Measurements from ENCODE around the gene STK17B. TPM values are rescaled to one million over a fixed set of nuclear protein-coding genes. Genes with fewer than 3 reads are reported as not detected.

STK17B gene
- total and polyA plus RNA-seq, 2 of the 8 experiments (the other 6 are each of a cell fraction or from before 2014, with no cell fraction given): 1.8 to 10.5 TPM

DNA sequence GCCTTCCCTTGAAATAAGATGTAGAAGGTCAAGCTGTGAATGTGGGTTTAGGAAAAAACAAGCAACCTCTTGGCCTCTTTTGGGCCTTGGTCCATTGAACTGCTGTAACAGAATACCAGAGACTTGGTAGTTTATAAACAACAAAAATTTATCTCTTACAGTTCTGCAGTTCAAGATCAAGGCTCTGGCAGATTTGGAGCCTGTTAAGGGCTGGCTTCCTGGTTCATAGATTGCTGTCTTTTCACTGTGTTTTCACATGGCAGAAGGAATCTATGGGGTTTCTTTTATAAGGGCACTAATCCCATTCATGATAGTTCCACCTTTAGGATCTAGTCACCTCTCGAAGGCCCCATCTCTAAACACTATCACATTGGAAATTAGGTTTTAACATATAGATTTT lies 20.2 kb upstream of the STK17B start (continued):
- no peak for TF ChIP-seq EP300 (IDR thresholded peaks at IDR 0.05; ENCODE audit: borderline replicate concordance in 1 of 2, low read depth in 2 of 2, low read length in 2 of 2)
- TF ChIP-seq, protein P1, sequence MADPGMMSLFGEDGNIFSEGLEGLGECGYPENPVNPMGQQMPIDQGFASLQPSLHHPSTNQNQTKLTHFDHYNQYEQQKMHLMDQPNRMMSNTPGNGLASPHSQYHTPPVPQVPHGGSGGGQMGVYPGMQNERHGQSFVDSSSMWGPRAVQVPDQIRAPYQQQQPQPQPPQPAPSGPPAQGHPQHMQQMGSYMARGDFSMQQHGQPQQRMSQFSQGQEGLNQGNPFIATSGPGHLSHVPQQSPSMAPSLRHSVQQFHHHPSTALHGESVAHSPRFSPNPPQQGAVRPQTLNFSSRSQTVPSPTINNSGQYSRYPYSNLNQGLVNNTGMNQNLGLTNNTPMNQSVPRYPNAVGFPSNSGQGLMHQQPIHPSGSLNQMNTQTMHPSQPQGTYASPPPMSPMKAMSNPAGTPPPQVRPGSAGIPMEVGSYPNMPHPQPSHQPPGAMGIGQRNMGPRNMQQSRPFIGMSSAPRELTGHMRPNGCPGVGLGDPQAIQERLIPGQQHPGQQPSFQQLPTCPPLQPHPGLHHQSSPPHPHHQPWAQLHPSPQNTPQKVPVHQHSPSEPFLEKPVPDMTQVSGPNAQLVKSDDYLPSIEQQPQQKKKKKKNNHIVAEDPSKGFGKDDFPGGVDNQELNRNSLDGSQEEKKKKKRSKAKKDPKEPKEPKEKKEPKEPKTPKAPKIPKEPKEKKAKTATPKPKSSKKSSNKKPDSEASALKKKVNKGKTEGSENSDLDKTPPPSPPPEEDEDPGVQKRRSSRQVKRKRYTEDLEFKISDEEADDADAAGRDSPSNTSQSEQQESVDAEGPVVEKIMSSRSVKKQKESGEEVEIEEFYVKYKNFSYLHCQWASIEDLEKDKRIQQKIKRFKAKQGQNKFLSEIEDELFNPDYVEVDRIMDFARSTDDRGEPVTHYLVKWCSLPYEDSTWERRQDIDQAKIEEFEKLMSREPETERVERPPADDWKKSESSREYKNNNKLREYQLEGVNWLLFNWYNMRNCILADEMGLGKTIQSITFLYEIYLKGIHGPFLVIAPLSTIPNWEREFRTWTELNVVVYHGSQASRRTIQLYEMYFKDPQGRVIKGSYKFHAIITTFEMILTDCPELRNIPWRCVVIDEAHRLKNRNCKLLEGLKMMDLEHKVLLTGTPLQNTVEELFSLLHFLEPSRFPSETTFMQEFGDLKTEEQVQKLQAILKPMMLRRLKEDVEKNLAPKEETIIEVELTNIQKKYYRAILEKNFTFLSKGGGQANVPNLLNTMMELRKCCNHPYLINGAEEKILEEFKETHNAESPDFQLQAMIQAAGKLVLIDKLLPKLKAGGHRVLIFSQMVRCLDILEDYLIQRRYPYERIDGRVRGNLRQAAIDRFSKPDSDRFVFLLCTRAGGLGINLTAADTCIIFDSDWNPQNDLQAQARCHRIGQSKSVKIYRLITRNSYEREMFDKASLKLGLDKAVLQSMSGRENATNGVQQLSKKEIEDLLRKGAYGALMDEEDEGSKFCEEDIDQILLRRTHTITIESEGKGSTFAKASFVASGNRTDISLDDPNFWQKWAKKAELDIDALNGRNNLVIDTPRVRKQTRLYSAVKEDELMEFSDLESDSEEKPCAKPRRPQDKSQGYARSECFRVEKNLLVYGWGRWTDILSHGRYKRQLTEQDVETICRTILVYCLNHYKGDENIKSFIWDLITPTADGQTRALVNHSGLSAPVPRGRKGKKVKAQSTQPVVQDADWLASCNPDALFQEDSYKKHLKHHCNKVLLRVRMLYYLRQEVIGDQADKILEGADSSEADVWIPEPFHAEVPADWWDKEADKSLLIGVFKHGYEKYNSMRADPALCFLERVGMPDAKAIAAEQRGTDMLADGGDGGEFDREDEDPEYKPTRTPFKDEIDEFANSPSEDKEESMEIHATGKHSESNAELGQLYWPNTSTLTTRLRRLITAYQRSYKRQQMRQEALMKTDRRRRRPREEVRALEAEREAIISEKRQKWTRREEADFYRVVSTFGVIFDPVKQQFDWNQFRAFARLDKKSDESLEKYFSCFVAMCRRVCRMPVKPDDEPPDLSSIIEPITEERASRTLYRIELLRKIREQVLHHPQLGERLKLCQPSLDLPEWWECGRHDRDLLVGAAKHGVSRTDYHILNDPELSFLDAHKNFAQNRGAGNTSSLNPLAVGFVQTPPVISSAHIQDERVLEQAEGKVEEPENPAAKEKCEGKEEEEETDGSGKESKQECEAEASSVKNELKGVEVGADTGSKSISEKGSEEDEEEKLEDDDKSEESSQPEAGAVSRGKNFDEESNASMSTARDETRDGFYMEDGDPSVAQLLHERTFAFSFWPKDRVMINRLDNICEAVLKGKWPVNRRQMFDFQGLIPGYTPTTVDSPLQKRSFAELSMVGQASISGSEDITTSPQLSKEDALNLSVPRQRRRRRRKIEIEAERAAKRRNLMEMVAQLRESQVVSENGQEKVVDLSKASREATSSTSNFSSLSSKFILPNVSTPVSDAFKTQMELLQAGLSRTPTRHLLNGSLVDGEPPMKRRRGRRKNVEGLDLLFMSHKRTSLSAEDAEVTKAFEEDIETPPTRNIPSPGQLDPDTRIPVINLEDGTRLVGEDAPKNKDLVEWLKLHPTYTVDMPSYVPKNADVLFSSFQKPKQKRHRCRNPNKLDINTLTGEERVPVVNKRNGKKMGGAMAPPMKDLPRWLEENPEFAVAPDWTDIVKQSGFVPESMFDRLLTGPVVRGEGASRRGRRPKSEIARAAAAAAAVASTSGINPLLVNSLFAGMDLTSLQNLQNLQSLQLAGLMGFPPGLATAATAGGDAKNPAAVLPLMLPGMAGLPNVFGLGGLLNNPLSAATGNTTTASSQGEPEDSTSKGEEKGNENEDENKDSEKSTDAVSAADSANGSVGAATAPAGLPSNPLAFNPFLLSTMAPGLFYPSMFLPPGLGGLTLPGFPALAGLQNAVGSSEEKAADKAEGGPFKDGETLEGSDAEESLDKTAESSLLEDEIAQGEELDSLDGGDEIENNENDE (IDR thresholded peaks at IDR 0.05; ENCODE audit: insufficient replicate concordance, low read length): no peak
- TF ChIP-seq ASH2L (IDR thresholded peaks at IDR 0.05; ENCODE audit: low read length): no peak
- TF ChIP-seq SP4 (IDR thresholded peaks at IDR 0.05; ENCODE audit: low read length): no peak
- no peak for TF ChIP-seq GABPA (IDR thresholded peaks at IDR 0.05; ENCODE audit: borderline replicate concordance, insufficient read depth, low read length)
- no peak for TF ChIP-seq CHD2 (IDR thresholded peaks at IDR 0.05; ENCODE audit: low read length)

Data from H1 (cell line).